Left ventricle myocardium inferior (tissue), 1 donor: ENCODE results near the gene LDOC1. TPM values are rescaled to one million over a fixed set of nuclear protein-coding genes. Genes with fewer than 3 reads are reported as not detected.
"Not testable (repeated sequence)": the region's sequence is repeated elsewhere in the genome, so short reads cannot be mapped to it uniquely, and the experiment has no call there.

Experiments used
- DNase-seq: peaks from one replicate; pipeline ENCODE4 v3.0.0-alpha.2; 2020
- H3K27ac ChIP-seq: fragments of 200-600 bp; replicated peaks from 2 replicates; pipeline ENCODE4 v1.8.0; 2021
- H3K27me3 ChIP-seq: fragments of 200-600 bp; 2 replicates; pipeline ENCODE4 v1.8.0; 2021; ENCODE audit warnings: low read depth
- H3K36me3 ChIP-seq: fragments of 200-600 bp; 2 replicates; pipeline ENCODE4 v1.8.0; 2021
- H3K4me1 ChIP-seq: fragments of 200-600 bp; 2 replicates; pipeline ENCODE4 v1.8.0; 2021
- H3K4me3 ChIP-seq: fragments of 200-600 bp; 2 replicates; pipeline ENCODE4 v1.8.0; 2021; ENCODE audit warnings: mild to moderate bottlenecking, moderate library complexity
- H3K9me3 ChIP-seq: fragments of 200-600 bp; replicated peaks from 2 replicates; pipeline ENCODE4 v1.8.0; 2021
- CTCF ChIP-seq: fragments of 200-600 bp; IDR thresholded peaks from 2 replicates; pipeline ENCODE4 v1.8.0; 2021; ENCODE audit warnings: antibody characterized with exemption, mild to moderate bottlenecking, borderline replicate concordance
- intact Hi-C: fragments of 100-400 bp; cut with micrococcal nuclease; formaldehyde crosslinking; loops from one replicate; pipeline ENCODE4 v1.11.0; 2022
- total RNA-seq: library from RNA; stranded (reverse); fragmentation: NEBNext Ultra II Directional; extraction: Animal tissue kit (Norgen Biotek cat#: 25700); gene quantifications from one replicate; pipeline ENCODE4 v1.2.1, GENCODE V29; 2021
- donor health status: DM: no; HTN: yes; CAD: no; lungs with severe emphysema.

The LDOC1 gene
- total RNA-seq, 1 donor from 2014 or later, result 2.9 TPM

DNA sequence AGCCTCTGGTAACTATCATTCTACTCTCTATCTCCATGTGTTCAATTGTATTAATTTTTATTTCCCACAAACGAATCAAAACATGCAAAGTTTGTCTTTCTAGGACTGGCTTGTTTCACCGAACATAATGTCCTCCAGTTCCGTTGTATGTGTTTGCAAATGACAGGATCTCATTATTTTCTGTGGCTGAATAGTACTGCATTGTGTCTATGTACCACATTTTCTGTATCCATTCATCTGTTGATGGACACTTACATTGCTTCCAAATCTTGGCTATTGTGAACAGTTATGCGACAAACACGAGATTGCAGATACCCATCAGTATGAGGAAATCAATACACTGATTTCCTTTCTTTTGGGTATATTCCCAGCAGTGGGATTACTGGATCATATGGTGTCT is 8.4 kb upstream of the LDOC1 start:
- Histone ChIP-seq H3K27ac (no peak overlapping the region), H3K9me3 (no peaks in the 10 kb centered on the region), H3K36me3 (no peaks in the 10 kb centered on the region), H3K4me3 (no peak overlapping the region), H3K27me3 (no peaks in the 10 kb centered on the region), H3K4me1 (no peaks in the 10 kb centered on the region)
- intact Hi-C loops, result no loop called here
- no peak for TF ChIP-seq CTCF
- no peak for DNase-seq

DNA sequence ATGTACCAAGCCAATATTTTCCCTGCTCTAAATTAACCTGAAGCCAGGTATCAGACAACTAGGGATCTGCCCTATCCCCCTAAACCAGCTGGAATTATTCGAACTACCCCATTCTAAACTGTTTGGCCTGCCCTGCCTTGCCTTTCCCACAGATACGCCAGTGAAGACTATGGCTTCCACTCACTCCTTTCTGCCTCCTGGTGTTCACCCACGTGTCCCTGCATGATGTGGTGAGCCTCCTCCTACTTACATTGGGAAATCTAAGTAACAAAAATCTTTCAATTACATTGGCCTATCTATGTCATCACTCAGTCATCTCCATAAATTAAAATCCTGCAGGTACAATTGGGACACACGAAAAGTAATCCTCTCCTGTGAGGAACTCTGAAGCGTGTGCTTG is 6.1 kb upstream of the LDOC1 start:
- TF ChIP-seq CTCF, result no peak
- no peaks in the 10 kb centered on the region for H3K4me1 ChIP-seq
- H3K27ac ChIP-seq, result no peak overlapping the region
- no peaks in the 10 kb centered on the region for H3K36me3 ChIP-seq
- no peaks in the 10 kb centered on the region for H3K27me3 ChIP-seq
- intact Hi-C loops, result no loop called here
- H3K9me3 ChIP-seq, result no peaks in the 10 kb centered on the region
- H3K4me3 ChIP-seq, result no peak overlapping the region
- DNase-seq, result no peak

- no peak for TF ChIP-seq CTCF
- Histone ChIP-seq H3K36me3 (no peaks in the 10 kb centered on the region), H3K4me1 (no peaks in the 10 kb centered on the region), H3K27me3 (peaks cover 4% of the 10 kb centered on the region), H3K4me3 (no peak overlapping the region), H3K27ac (no peak overlapping the region), H3K9me3 (no peaks in the 10 kb centered on the region)
- no peak for DNase-seq
- intact Hi-C loops, result no loop called here
Measured at GRCh38 chrX:141180851-141181250, 3.9 kb upstream of the LDOC1 start.

GRCh38 chrX:141175786-141176185 is 1.1 kb downstream of the LDOC1 start:
- intact Hi-C loops, result no loop called here
- Histone ChIP-seq H3K9me3 (no peaks in the 10 kb centered on the region), H3K27me3 (peaks cover 4% of the 10 kb centered on the region), H3K27ac (no peak overlapping the region), H3K4me3 (peak overlapping the region; percentile 69), H3K36me3 (no peaks in the 10 kb centered on the region), H3K4me1 (no peaks in the 10 kb centered on the region)
- no peak for DNase-seq
- TF ChIP-seq CTCF, result no peak

DNA sequence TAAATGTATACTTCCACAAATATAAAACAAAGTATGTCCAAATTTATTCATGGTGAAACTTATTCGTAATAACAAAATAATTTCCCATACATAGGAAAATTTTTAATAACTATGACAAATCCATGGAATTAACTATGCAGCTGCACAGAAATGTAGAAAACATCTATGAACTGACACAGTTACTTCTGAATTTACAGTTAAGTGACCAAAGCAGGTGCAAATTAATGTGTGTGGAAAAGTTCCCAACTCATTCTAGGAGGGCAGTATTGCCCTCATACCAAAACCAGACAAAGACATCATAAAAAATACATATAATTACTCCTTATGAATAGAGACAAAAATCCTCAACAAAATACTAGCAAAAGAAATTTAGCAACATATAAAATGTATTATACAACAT is 12.5 kb downstream of the LDOC1 start:
- Histone ChIP-seq H3K36me3 (no peaks in the 10 kb centered on the region), H3K27ac (no peak overlapping the region), H3K4me1 (no peaks in the 10 kb centered on the region), H3K4me3 (no peak overlapping the region), H3K27me3 (no peaks in the 10 kb centered on the region), H3K9me3 (no peaks in the 10 kb centered on the region)
- intact Hi-C loops, result no loop called here
- no peak for TF ChIP-seq CTCF
- no peak for DNase-seq

DNA sequence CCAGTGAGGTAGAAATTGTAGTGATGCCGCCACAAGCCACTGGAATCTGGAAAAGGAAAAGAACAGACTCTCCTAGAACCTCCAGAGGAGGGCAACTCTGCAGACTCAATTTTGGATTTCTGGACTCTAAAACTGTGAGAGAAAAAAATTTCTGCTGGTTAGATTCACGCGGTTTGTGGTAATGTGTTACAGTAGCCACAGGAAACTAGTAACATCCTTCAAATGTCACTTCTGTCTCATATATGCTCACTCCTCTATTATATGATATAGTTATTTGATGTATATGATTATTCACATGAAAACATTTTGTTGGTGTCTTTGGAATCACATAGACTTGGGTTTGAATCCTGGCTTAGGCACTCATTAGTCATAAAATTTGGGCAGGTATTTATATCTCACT is 18.8 kb downstream of the LDOC1 start:
- intact Hi-C loops, result no loop called here
- H3K9me3 ChIP-seq, result no peaks in the 10 kb centered on the region
- TF ChIP-seq CTCF, result no peak

DNA sequence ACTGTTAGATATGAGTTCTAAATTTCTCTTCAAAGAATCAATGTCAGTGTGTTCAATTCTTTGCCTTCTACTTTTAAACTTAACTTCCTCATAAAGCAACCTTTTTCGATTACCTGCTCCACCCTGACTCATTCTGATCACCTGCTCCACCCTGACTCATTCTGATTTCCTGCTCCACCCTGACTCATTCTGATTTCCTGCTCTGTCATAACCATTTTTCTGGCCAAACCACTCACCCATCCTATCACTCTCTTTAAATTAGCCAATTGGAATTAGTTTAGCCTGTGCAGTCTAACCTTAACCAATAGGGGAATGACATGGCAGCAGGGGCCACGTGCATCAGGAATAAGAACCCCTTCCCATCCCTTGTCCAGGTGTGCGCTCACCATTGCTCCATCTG is 21.7 kb downstream of the LDOC1 start:
- H3K9me3 ChIP-seq, intact Hi-C loops, DNase-seq, H3K27me3 ChIP-seq, H3K4me3 ChIP-seq, H3K27ac ChIP-seq, H3K36me3 ChIP-seq, H3K4me1 ChIP-seq: not testable (repeated sequence)

More for the DNA sequence above, 18.8 kb downstream of the LDOC1 start:
- no peaks in the 10 kb centered on the region for H3K4me1 ChIP-seq
- no peak overlapping the region for H3K4me3 ChIP-seq
- no peaks in the 10 kb centered on the region for H3K27me3 ChIP-seq
- no peak overlapping the region for H3K27ac ChIP-seq
- no peak for DNase-seq
- H3K36me3 ChIP-seq, result no peaks in the 10 kb centered on the region
